ENCODE results near the gene ABCA2.

ABCA2 gene

DNA sequence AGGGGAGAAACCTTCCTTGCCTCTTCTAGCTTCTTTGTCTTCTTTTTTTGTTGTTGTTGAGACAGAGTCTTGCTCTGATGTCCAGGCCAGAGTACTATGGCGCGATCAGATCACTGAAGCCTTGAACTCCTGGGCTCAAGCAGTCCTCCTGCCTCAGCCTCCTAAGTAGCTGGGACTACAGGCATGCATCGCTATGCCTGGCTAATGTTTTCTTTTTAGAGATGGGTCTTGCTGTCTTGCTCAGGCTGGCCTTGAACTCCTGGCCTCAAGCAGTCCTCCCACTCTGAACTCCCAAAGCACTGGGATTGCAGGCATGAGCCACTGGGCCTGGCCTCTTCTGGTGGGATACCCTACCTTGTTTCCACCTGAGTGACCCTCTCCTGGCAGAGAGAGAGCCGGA is 39.2 kb downstream of the ABCA2 start:
- H3K4ac ChIP-seq (ENCODE audit: low read depth, low read length): no peak overlapping the region
- H3K9me3 ChIP-seq (ENCODE audit: insufficient read depth, low read depth, low read length): peaks cover 5% of the 10 kb centered on the region
- no peak for DNase-seq
- no CpG with 5 or more reads among the region's 4 CpGs for WGBS (ENCODE audit: extremely low coverage, insufficient coverage, insufficient read length)
- H3K9ac ChIP-seq (ENCODE audit: low read length): no peak overlapping the region
- no peak overlapping the region for H2BK12ac ChIP-seq (ENCODE audit: low read length)
- H3K4me1 ChIP-seq (ENCODE audit: control insufficient read depth in 1 of 2, insufficient read depth in 2 of 2, low read length in 2 of 2): peaks cover 16 to 21% of the 10 kb centered on the region in 2 experiments
- no peak overlapping the region for H3K27ac ChIP-seq (ENCODE audit: low read depth, low read length)
- no peak overlapping the region for H2AK5ac ChIP-seq (ENCODE audit: low read length)
- H2BK120ac ChIP-seq (ENCODE audit: insufficient read depth, low read length, poor library complexity): no peak overlapping the region
- H3K79me1 ChIP-seq (ENCODE audit: low read length): peaks cover 17% of the 10 kb centered on the region
- H4K12ac ChIP-seq (ENCODE audit: low read depth, low read length): no peak overlapping the region
- H4K91ac ChIP-seq (ENCODE audit: low read depth, low read length): no peak overlapping the region
- H3K36me3 ChIP-seq (ENCODE audit: control insufficient read depth in 1 of 2, insufficient read depth in 2 of 2, low read length in 2 of 2): peaks cover 4 to 6% of the 10 kb centered on the region in 2 experiments
- H3K4me3 ChIP-seq (ENCODE audit: low read depth, low read length): no peak overlapping the region
- H3K79me2 ChIP-seq (ENCODE audit: control insufficient read depth, insufficient read depth, low read length, poor library complexity): peaks cover 7% of the 10 kb centered on the region
- no peak overlapping the region for H3K23ac ChIP-seq (ENCODE audit: low read length)
- H4K8ac ChIP-seq (ENCODE audit: low read depth, low read length): no peak overlapping the region
- H3K27me3 ChIP-seq (ENCODE audit: insufficient read depth, low read length): peaks cover 9% of the 10 kb centered on the region
- no peak overlapping the region for H3K14ac ChIP-seq (ENCODE audit: low read length)
- no peak overlapping the region for H3K18ac ChIP-seq (ENCODE audit: low read length)
- no peak overlapping the region for H2BK5ac ChIP-seq (ENCODE audit: low read depth, low read length, poor library complexity)
- no peak overlapping the region for H2AFZ ChIP-seq (ENCODE audit: insufficient read depth, low read length, poor library complexity)
- no peak overlapping the region for H3K4me2 ChIP-seq (ENCODE audit: low read length)

DNA sequence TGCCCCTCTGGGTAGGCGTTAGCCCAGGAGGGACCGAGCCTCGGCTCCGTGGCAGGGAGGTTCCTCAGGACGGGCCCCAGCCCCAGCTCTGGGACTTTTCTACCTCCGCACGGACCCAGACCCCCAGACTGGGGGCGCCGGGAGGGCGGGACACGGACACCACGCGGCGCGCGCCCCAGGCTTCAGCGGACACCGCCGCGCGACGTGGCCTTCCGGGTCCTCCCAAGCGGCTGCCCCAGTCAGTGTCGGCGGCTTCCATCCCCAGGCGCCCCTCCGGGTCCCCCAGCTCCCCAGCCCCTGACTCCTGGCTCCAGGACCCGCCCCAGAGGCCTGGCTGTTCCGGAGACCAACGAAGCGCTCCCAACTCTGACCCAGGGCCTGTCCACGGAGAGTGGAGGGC is 42.2 kb downstream of the ABCA2 start:
- no peak overlapping the region for H2AFZ ChIP-seq (ENCODE audit: insufficient read depth, low read length, poor library complexity)
- H3K79me1 ChIP-seq (ENCODE audit: low read length): peaks cover 4% of the 10 kb centered on the region
- H3K79me2 ChIP-seq (ENCODE audit: control insufficient read depth, insufficient read depth, low read length, poor library complexity): no peaks in the 10 kb centered on the region
- H3K9me3 ChIP-seq (ENCODE audit: insufficient read depth, low read depth, low read length): peaks cover 7% of the 10 kb centered on the region
- no peak overlapping the region for H3K18ac ChIP-seq (ENCODE audit: low read length)
- H4K12ac ChIP-seq (ENCODE audit: low read depth, low read length): no peak overlapping the region
- no peak overlapping the region for H2BK12ac ChIP-seq (ENCODE audit: low read length)
- no peak overlapping the region for H3K27ac ChIP-seq (ENCODE audit: low read depth, low read length)
- H3K27me3 ChIP-seq (ENCODE audit: insufficient read depth, low read length): peaks cover 9% of the 10 kb centered on the region
- H3K4me1 ChIP-seq (ENCODE audit: control insufficient read depth in 1 of 2, insufficient read depth in 2 of 2, low read length in 2 of 2): peaks cover 7 to 9% of the 10 kb centered on the region in 2 experiments
- no peak overlapping the region for H2AK5ac ChIP-seq (ENCODE audit: low read length)
- no peak overlapping the region for H3K14ac ChIP-seq (ENCODE audit: low read length)
- H3K4ac ChIP-seq (ENCODE audit: low read depth, low read length): no peak overlapping the region
- H4K91ac ChIP-seq (ENCODE audit: low read depth, low read length): no peak overlapping the region
- no peak overlapping the region for H3K4me3 ChIP-seq (ENCODE audit: low read depth, low read length)
- DNase-seq: no peak
- no peak overlapping the region for H3K23ac ChIP-seq (ENCODE audit: low read length)
- no peak overlapping the region for H3K4me2 ChIP-seq (ENCODE audit: low read length)
- WGBS (ENCODE audit: extremely low coverage, insufficient coverage, insufficient read length): no CpG with 5 or more reads among the region's 33 CpGs
- H3K36me3 ChIP-seq (ENCODE audit: control insufficient read depth in 1 of 2, insufficient read depth in 2 of 2, low read length in 2 of 2): no peaks in the 10 kb centered on the region
- no peak overlapping the region for H2BK5ac ChIP-seq (ENCODE audit: low read depth, low read length, poor library complexity)
- H4K8ac ChIP-seq (ENCODE audit: low read depth, low read length): no peak overlapping the region
- H3K9ac ChIP-seq (ENCODE audit: low read length): no peak overlapping the region
- H2BK120ac ChIP-seq (ENCODE audit: insufficient read depth, low read length, poor library complexity): no peak overlapping the region

- Histone ChIP-seq H3K79me1 (ENCODE audit: low read length) (peaks cover 4% of the 10 kb centered on the region), H3K18ac (ENCODE audit: low read length) (no peak overlapping the region), H2BK120ac (ENCODE audit: insufficient read depth, low read length, poor library complexity) (no peak overlapping the region), H3K36me3 (ENCODE audit: control insufficient read depth in 1 of 2, insufficient read depth in 2 of 2, low read length in 2 of 2) (no peaks in the 10 kb centered on the region), H2AFZ (ENCODE audit: insufficient read depth, low read length, poor library complexity) (no peak overlapping the region), H3K14ac (ENCODE audit: low read length) (peak overlapping the region; percentile 7), H3K23ac (ENCODE audit: low read length) (no peak overlapping the region), H3K79me2 (ENCODE audit: control insufficient read depth, insufficient read depth, low read length, poor library complexity) (no peaks in the 10 kb centered on the region), H2BK5ac (ENCODE audit: low read depth, low read length, poor library complexity) (no peak overlapping the region), H4K8ac (ENCODE audit: low read depth, low read length) (peak overlapping the region; percentile 43), H3K27me3 (ENCODE audit: insufficient read depth, low read length) (peaks cover 9% of the 10 kb centered on the region), H3K4me2 (ENCODE audit: low read length) (peak overlapping the region; percentile 45), H4K91ac (ENCODE audit: low read depth, low read length) (peak overlapping the region; percentile 39), H2BK12ac (ENCODE audit: low read length) (no peak overlapping the region), H3K9ac (ENCODE audit: low read length) (no peak overlapping the region), H3K27ac (ENCODE audit: low read depth, low read length) (no peak overlapping the region), H3K4me3 (ENCODE audit: low read depth, low read length) (no peak overlapping the region), H2AK5ac (ENCODE audit: low read length) (no peak overlapping the region), H3K4ac (ENCODE audit: low read depth, low read length) (no peak overlapping the region), H4K12ac (ENCODE audit: low read depth, low read length) (no peak overlapping the region), H3K9me3 (ENCODE audit: insufficient read depth, low read depth, low read length) (peaks cover 4% of the 10 kb centered on the region), H3K4me1 (ENCODE audit: control insufficient read depth in 1 of 2, insufficient read depth in 2 of 2, low read length in 2 of 2) (peaks cover 7 to 9% of the 10 kb centered on the region in 2 experiments)
- DNase-seq: no peak
- no CpG with 5 or more reads among the region's 48 CpGs for WGBS (ENCODE audit: extremely low coverage, insufficient coverage, insufficient read length)
Measured at GRCh38 chr9:136985027-136985602, 42.9 kb downstream of the ABCA2 start.

DNA sequence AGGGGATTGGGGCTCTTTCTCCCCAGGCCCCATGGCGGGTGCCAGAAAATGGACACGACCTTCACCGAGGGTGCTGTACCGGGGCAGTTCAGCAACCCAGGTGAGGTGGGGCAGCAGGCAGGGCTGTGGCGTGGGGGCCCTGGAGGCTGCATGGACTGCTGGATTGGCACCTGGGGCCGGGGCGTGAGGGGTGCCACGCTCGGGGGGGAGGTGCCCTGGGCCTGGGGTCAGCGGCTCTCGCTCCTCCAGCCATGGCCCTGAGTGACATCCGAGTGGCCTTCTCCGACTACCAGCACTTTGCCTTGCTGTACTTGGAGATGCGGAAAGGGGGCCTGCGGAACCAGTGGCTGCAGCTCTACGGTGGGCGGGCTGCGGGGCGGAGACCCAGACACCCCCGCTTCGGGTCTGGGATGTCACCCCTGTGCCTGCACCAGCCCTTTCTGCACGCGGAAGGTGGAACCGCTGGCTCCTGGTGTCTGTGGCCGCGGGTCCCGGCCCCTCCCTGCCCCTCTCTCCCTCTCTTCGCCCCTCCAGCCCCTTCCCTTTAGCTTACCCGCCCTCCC is 43.5 kb downstream of the ABCA2 start:
- H3K4me2 ChIP-seq (ENCODE audit: low read length): no peak overlapping the region
- H4K8ac ChIP-seq (ENCODE audit: low read depth, low read length): no peak overlapping the region
- H4K12ac ChIP-seq (ENCODE audit: low read depth, low read length): no peak overlapping the region
- no peak overlapping the region for H2AK5ac ChIP-seq (ENCODE audit: low read length)
- H3K4ac ChIP-seq (ENCODE audit: low read depth, low read length): no peak overlapping the region
- H3K79me2 ChIP-seq (ENCODE audit: control insufficient read depth, insufficient read depth, low read length, poor library complexity): no peaks in the 10 kb centered on the region
- H3K79me1 ChIP-seq (ENCODE audit: low read length): peaks cover 4% of the 10 kb centered on the region
- H3K14ac ChIP-seq (ENCODE audit: low read length): no peak overlapping the region
- no peak overlapping the region for H2BK12ac ChIP-seq (ENCODE audit: low read length)
- H3K36me3 ChIP-seq (ENCODE audit: control insufficient read depth in 1 of 2, insufficient read depth in 2 of 2, low read length in 2 of 2): no peaks in the 10 kb centered on the region
- peak overlapping the region; percentile 2 for H4K91ac ChIP-seq (ENCODE audit: low read depth, low read length)
- no peak overlapping the region for H2BK5ac ChIP-seq (ENCODE audit: low read depth, low read length, poor library complexity)
- peaks cover 4% of the 10 kb centered on the region for H3K9me3 ChIP-seq (ENCODE audit: insufficient read depth, low read depth, low read length)
- peaks cover 7 to 9% of the 10 kb centered on the region in 2 experiments for H3K4me1 ChIP-seq (ENCODE audit: control insufficient read depth in 1 of 2, insufficient read depth in 2 of 2, low read length in 2 of 2)
- H3K23ac ChIP-seq (ENCODE audit: low read length): no peak overlapping the region
- H2AFZ ChIP-seq (ENCODE audit: insufficient read depth, low read length, poor library complexity): no peak overlapping the region
- no peak overlapping the region for H3K9ac ChIP-seq (ENCODE audit: low read length)
- H3K4me3 ChIP-seq (ENCODE audit: low read depth, low read length): no peak overlapping the region
- H3K27ac ChIP-seq (ENCODE audit: low read depth, low read length): no peak overlapping the region
- H3K27me3 ChIP-seq (ENCODE audit: insufficient read depth, low read length): peaks cover 9% of the 10 kb centered on the region
- DNase-seq: no peak
- H2BK120ac ChIP-seq (ENCODE audit: insufficient read depth, low read length, poor library complexity): no peak overlapping the region
- no peak overlapping the region for H3K18ac ChIP-seq (ENCODE audit: low read length)
- no CpG with 5 or more reads among the region's 29 CpGs for WGBS (ENCODE audit: extremely low coverage, insufficient coverage, insufficient read length)
